Measurements from ENCODE around the gene PAX7. TPM values are rescaled to one million over a fixed set of nuclear protein-coding genes. Genes with fewer than 3 reads are reported as not detected.

The PAX7 gene
- total RNA-seq, 6 experiments from 2014 or later, result not detected

- no peaks in the 10 kb centered on the region for H3K36me3 Mint-ChIP-seq (ENCODE audit: low read depth)
- peaks cover 6% of the 10 kb centered on the region; the same call in 1 of the 2 replicates for H3K4me1 Mint-ChIP-seq (ENCODE audit: low read depth)
- no peaks in the 10 kb centered on the region for H3K9me3 Mint-ChIP-seq
- no peak for DNase-seq
- no peak overlapping the region for H3K27ac Mint-ChIP-seq
- TF ChIP-seq CTCF (IDR thresholded peaks at IDR 0.05), result no peak
- no peak overlapping the region for H3K4me3 Mint-ChIP-seq
- peaks cover 44% of the 10 kb centered on the region for H3K27me3 Mint-ChIP-seq (ENCODE audit: insufficient read depth)
These were observed 85.6 kb downstream of the PAX7 start for GRCh38 chr1:18716112-18716784.

DNA sequence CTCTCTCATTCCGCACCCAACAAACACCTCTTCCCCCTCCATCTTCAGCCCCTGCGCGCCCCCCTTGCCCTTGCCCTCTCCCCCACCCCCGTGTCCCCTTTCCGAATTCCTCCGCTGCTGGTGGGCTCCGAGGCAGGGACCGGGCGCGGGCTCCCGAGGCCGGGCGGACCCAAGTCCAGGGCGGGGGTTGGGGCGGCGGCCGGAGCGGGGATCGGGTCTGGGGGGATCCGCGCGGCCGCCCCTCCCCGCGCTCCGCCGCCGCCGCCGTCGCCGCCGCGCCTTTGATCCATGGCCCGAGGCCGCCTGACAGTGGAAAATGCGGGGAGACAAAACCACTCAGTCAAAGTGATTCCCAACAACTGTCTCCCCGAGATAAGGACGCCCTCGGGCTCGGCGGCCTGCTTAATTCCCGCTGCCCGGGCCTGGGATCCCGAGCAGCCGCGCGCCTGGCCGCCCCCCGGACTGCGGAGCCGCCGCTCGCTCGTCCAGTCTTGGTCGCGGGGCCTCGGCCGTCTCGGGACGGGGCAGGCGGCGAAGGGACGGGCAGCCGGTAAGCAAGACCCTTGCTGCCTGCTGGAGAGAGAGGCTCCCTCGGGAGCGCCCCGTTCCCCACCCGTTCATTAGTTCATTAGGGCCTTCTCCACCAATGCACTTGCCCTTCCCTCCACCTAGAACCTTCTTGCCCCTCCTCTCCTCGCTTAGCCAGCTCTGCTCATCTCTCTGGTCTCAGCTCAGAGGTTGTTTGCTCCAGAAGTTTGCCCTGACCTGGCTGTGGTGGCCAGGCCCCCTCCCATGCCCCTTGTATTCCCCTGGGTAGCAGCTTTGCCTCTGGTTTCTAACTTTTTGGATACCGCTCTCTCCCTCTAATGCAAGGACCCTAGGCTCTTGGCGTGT is 86.4 kb downstream of the PAX7 start:
- H3K9me3 Mint-ChIP-seq, result no peaks in the 10 kb centered on the region
- peaks cover 48% of the 10 kb centered on the region for H3K27me3 Mint-ChIP-seq (ENCODE audit: insufficient read depth)
- TF ChIP-seq CTCF (IDR thresholded peaks at IDR 0.05), result no peak
- H3K4me1 Mint-ChIP-seq (ENCODE audit: low read depth), result peaks cover 6% of the 10 kb centered on the region; the same call in 1 of the 2 replicates
- H3K4me3 Mint-ChIP-seq, result no peak overlapping the region
- no peaks in the 10 kb centered on the region for H3K36me3 Mint-ChIP-seq (ENCODE audit: low read depth)
- DNase-seq, result no peak
- no peak overlapping the region for H3K27ac Mint-ChIP-seq

- peak; percentile 12 for DNase-seq
- Mint-ChIP-seq H3K9me3 (no peaks in the 10 kb centered on the region), H3K4me3 (no peak overlapping the region), H3K27ac (no peak overlapping the region), H3K36me3 (ENCODE audit: low read depth) (no peaks in the 10 kb centered on the region), H3K4me1 (ENCODE audit: low read depth) (peaks cover 6% of the 10 kb centered on the region; the same call in 1 of the 2 replicates), H3K27me3 (ENCODE audit: insufficient read depth) (peaks cover 59% of the 10 kb centered on the region)
- TF ChIP-seq CTCF (IDR thresholded peaks at IDR 0.05), result no peak
These were observed 89.3 kb downstream of the PAX7 start for GRCh38 chr1:18719786-18720451.

GRCh38 chr1:18721041-18721440 is 90.4 kb downstream of the PAX7 start:
- H3K36me3 Mint-ChIP-seq (ENCODE audit: low read depth), result no peaks in the 10 kb centered on the region
- H3K27me3 Mint-ChIP-seq (ENCODE audit: insufficient read depth), result peaks cover 53% of the 10 kb centered on the region
- TF ChIP-seq CTCF (IDR thresholded peaks at IDR 0.05), result no peak
- peaks cover 6% of the 10 kb centered on the region; the same call in 1 of the 2 replicates for H3K4me1 Mint-ChIP-seq (ENCODE audit: low read depth)
- no peak for DNase-seq
- no peaks in the 10 kb centered on the region for H3K9me3 Mint-ChIP-seq
- no peak overlapping the region for H3K27ac Mint-ChIP-seq
- H3K4me3 Mint-ChIP-seq, result no peak overlapping the region

DNA sequence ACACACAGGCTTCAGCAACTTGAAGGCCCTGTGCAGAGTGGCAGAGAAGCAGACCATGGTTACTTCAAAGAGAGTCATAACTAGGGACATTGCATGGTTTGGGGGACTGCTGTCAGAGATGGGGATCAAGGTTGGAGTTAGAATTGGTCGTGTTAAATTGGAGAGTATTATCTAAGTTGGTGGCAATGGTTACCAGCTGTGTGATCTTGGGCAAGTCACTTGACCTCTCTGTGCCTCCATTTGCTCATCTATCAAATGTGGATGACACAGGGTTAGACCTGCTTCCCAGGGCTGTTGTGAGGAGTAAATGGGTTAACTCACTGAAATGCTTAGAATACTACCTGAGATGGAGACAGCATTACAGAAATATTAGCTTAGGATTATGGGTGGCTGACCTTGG is 91.1 kb downstream of the PAX7 start:
- no peaks in the 10 kb centered on the region for H3K36me3 Mint-ChIP-seq (ENCODE audit: low read depth)
- H3K27ac Mint-ChIP-seq, result no peak overlapping the region
- H3K4me1 Mint-ChIP-seq (ENCODE audit: low read depth), result peaks cover 6% of the 10 kb centered on the region; the same call in 1 of the 2 replicates
- no peak overlapping the region for H3K4me3 Mint-ChIP-seq
- TF ChIP-seq CTCF (IDR thresholded peaks at IDR 0.05), result no peak
- no peaks in the 10 kb centered on the region for H3K9me3 Mint-ChIP-seq
- no peak for DNase-seq
- H3K27me3 Mint-ChIP-seq (ENCODE audit: insufficient read depth), result peaks cover 46% of the 10 kb centered on the region
